Natural killer cell (primary cell): Measurements from ENCODE around the gene ZNF418. TPM values are rescaled to one million over a fixed set of nuclear protein-coding genes. Genes with fewer than 3 reads are reported as not detected.
"Not testable (repeated sequence)": the region's sequence is repeated elsewhere in the genome, so short reads cannot be mapped to it uniquely, and the experiment has no call there.

Source experiments
- ATAC-seq, 3 donors: fragments of 150-1000 bp in 2 of 3; fragments of 200-7000 bp in 1 of 3; cut with Tn5 transposase; 1 replicate in 1 of 3; 2 replicates in 2 of 3; pipeline ENCODE4 v1.10.0; 2021; ENCODE audit warnings: mild to moderate bottlenecking in 2 of 3, moderate library complexity in 2 of 3
- DNase-seq, 2 donors: peaks; one replicate each; pipeline versions ENCODE4 v3.0.0 to v3.0.0-alpha.2; 2013 to 2021; ENCODE audit warnings: mixed read lengths in 1 of 2
- H3K27ac ChIP-seq: one replicate; pipeline ENCODE4 v1.5.1; 2013; ENCODE audit warnings: mild to moderate bottlenecking, low read length
- H3K27me3 ChIP-seq: one replicate; pipeline ENCODE4 v1.6.1; 2013; ENCODE audit warnings: low read length; ENCODE audit not compliant: control insufficient read depth, insufficient read depth
- H3K36me3 ChIP-seq: one replicate; pipeline ENCODE4 v1.6.1; 2013; ENCODE audit warnings: low read length; ENCODE audit not compliant: control insufficient read depth, insufficient read depth
- H3K4me1 ChIP-seq: one replicate; pipeline ENCODE4 v1.6.1; 2013; ENCODE audit warnings: low read length; ENCODE audit not compliant: control insufficient read depth, insufficient read depth
- H3K4me3 ChIP-seq: one replicate; pipeline ENCODE4 v1.5.1; 2013; ENCODE audit warnings: low read length
- H3K9me3 ChIP-seq: one replicate; pipeline ENCODE4 v1.6.1; 2013; ENCODE audit warnings: low read length; ENCODE audit not compliant: control insufficient read depth, insufficient read depth
- H3K27ac Mint-ChIP-seq, 2 donors: one replicate each; pipeline ENCODE4 v1.8.0; 2022; ENCODE audit warnings: mild to moderate bottlenecking in 2 of 2, mixed read lengths in 2 of 2, moderate library complexity in 1 of 2
- H3K27me3 Mint-ChIP-seq, 2 donors: one replicate each; pipeline ENCODE4 v1.8.0; 2022; ENCODE audit warnings: low read depth in 2 of 2, mixed read lengths in 2 of 2
- H3K36me3 Mint-ChIP-seq: one replicate; pipeline ENCODE4 v1.8.0; 2022; ENCODE audit warnings: mixed read lengths
- H3K4me1 Mint-ChIP-seq, 2 donors: one replicate each; pipeline ENCODE4 v1.8.0; 2022; ENCODE audit warnings: mixed read lengths in 2 of 2
- H3K4me3 Mint-ChIP-seq: one replicate; pipeline ENCODE4 v1.8.0; 2022; ENCODE audit warnings: mild to moderate bottlenecking, moderate library complexity, mixed read lengths
- H3K9me3 Mint-ChIP-seq, 2 donors: one replicate each; pipeline ENCODE4 v1.8.0; 2022; ENCODE audit warnings: mixed read lengths in 2 of 2
- CTCF ChIP-seq: fragments of 200-600 bp; IDR thresholded peaks from one replicate; pipeline ENCODE4 v1.8.0; 2022; ENCODE audit warnings: antibody characterized with exemption
- WGBS: methylation state at CpG from one replicate; pipeline ENCODE4 v1.1.7; 2013; ENCODE audit warnings: missing lambda C conversion rate; ENCODE audit not compliant: insufficient coverage; 5-methylcytosine and 5-hydroxymethylcytosine counted together
- intact Hi-C: fragments of 100-400 bp; cut with micrococcal nuclease; formaldehyde crosslinking; loops from one replicate; pipeline ENCODE4 v1.14.2; 2022
- total RNA-seq, 4 donors: library from RNA; stranded (reverse); fragments of 120-200 nt in 1 of 4; gene quantifications; one replicate each; pipeline versions ENCODE4 v1.2.3 to v1.2.4, GENCODE V29; 2013 to 2022

ZNF418 gene
- total RNA-seq, 3 donors from 2014 or later (not counting 1 experiment from before 2014, with no cell fraction given): 4.3 to 13.3 (median 6.2) TPM

GRCh38 chr19:57927587-57927986 lies 7.6 kb downstream of the ZNF418 start:
- Mint-ChIP-seq H3K4me1 (no peaks in the 10 kb centered on the region), H3K36me3 (peaks cover 19% of the 10 kb centered on the region), H3K27ac (no peak overlapping the region), H3K27me3 (no peaks in the 10 kb centered on the region), H3K9me3 (peaks cover 4 to 6% of the 10 kb centered on the region in 2 donors), H3K4me3 (no peak overlapping the region)
- Histone ChIP-seq H3K4me1 (no peaks in the 10 kb centered on the region), H3K27me3 (no peaks in the 10 kb centered on the region), H3K4me3 (no peak overlapping the region), H3K36me3 (no peaks in the 10 kb centered on the region), H3K27ac (no peak overlapping the region), H3K9me3 (peaks cover 69% of the 10 kb centered on the region)
- DNase-seq: no peak
- ATAC-seq: no peak
- no peak for TF ChIP-seq CTCF
- 100% methylated on average over 4 of the region's 4 CpGs for WGBS
- intact Hi-C loops: no loop called here

- not testable (repeated sequence) for H3K36me3 ChIP-seq, H3K9me3 Mint-ChIP-seq, H3K27me3 Mint-ChIP-seq, H3K27me3 ChIP-seq, H3K9me3 ChIP-seq
- H3K4me3 ChIP-seq: peak within 1 kb of the TSS; percentile 91
- peak within 1 kb of the TSS; percentile 97 for H3K4me3 Mint-ChIP-seq
- peak within 1 kb of the TSS; percentile 99 for H3K27ac Mint-ChIP-seq
- ATAC-seq (peak; percentile 95 to 99 (median 97)), DNase-seq (peak; percentile 86 to 96)
- intact Hi-C loops: loop anchor here (1.0 to 10.0 kb wide), 3 partner anchors 28 to 88 kb away; partner anchors contain the start of genes ZNF256, ZNF606 and ZNF814
- peaks cover 41 to 47% of the 10 kb centered on the region in 2 donors for H3K4me1 Mint-ChIP-seq
- peaks cover 16% of the 10 kb centered on the region for H3K36me3 Mint-ChIP-seq
- WGBS: under 1% methylated on average over 49 of the region's 51 CpGs
- H3K4me1 ChIP-seq: peaks cover 16% of the 10 kb centered on the region
- H3K27ac ChIP-seq: peak within 1 kb of the TSS; percentile 84
Measured at GRCh38 chr19:57916168-57916995, 18.8 kb downstream of the ZNF418 start, which contains the start of gene ZNF417. TSS of gene ZNF417 (minus strand) at chr19:57916592. CDS start at chr19:57916411, 181 bp downstream.

GRCh38 chr19:57914531-57914930 lies 20.7 kb downstream of the ZNF418 start:
- DNase-seq (no peak), ATAC-seq (no peak)
- intact Hi-C loops: loop anchor here (10.0 kb wide), 1 partner anchor 90 kb away; the partner anchor contains the start of gene ZNF606
- Histone ChIP-seq H3K27me3 (no peaks in the 10 kb centered on the region), H3K4me1 (peaks cover 16% of the 10 kb centered on the region), H3K36me3 (peaks cover 10% of the 10 kb centered on the region), H3K4me3 (no peak overlapping the region), H3K9me3 (peaks cover 6% of the 10 kb centered on the region), H3K27ac (no peak overlapping the region)
- TF ChIP-seq CTCF: no peak
- peaks cover 0 to 2% of the 10 kb centered on the region in 2 donors for H3K9me3 Mint-ChIP-seq
- H3K27ac Mint-ChIP-seq: peak overlapping the region; percentile 99
- peak overlapping the region; percentile 97 for H3K4me3 Mint-ChIP-seq
- H3K36me3 Mint-ChIP-seq: peaks cover 25% of the 10 kb centered on the region
- no peaks in the 10 kb centered on the region for H3K27me3 Mint-ChIP-seq
- H3K4me1 Mint-ChIP-seq: peaks cover 41 to 47% of the 10 kb centered on the region in 2 donors
- WGBS: 99% methylated on average over 3 of the region's 3 CpGs

GRCh38 chr19:57907394-57907793 lies 27.8 kb downstream of the ZNF418 start:
- no peak overlapping the region for H3K27ac ChIP-seq
- no peaks in the 10 kb centered on the region for H3K4me1 ChIP-seq
- H3K27ac Mint-ChIP-seq: no peak overlapping the region
- intact Hi-C loops: no loop called here
- H3K27me3 ChIP-seq: no peaks in the 10 kb centered on the region
- H3K4me3 ChIP-seq: no peak overlapping the region
- H3K27me3 Mint-ChIP-seq: no peaks in the 10 kb centered on the region
- peaks cover 17% of the 10 kb centered on the region for H3K36me3 Mint-ChIP-seq
- H3K36me3 ChIP-seq: peaks cover 10% of the 10 kb centered on the region
- WGBS: 100% methylated on average over 3 of the region's 3 CpGs
- H3K4me3 Mint-ChIP-seq: no peak overlapping the region
- H3K9me3 ChIP-seq: peaks cover 8% of the 10 kb centered on the region
- no peak for DNase-seq
- no peaks in the 10 kb centered on the region for H3K9me3 Mint-ChIP-seq
- ATAC-seq: no peak
- H3K4me1 Mint-ChIP-seq: peaks cover 11 to 14% of the 10 kb centered on the region in 2 donors
- no peak for TF ChIP-seq CTCF
